Measurements from ENCODE around the gene SEC61G. TPM values are rescaled to one million over a fixed set of nuclear protein-coding genes. Genes with fewer than 3 reads are reported as not detected.

Gene SEC61G
- total RNA-seq, 4 donors from 2014 or later: 226 to 422 (median 267) TPM

DNA sequence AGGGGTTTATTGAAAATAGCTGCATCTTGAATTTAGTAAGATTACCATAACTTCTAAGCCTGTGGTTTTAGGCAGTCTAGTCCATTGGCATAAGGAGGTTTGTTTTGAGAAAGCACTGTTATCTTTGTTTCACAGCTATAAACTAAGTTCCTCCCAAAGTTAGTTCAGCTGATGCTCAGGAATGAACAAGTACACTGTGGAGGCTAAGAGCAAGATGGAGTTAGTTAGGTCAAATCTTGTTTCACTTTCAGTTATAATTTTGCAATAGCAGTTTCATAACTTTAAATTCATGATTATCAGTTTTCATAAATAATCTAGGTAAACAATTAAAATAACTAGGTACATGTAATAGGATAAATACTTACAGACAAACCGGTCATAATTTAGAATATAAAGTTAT, 15.4 kb downstream of the SEC61G start:
- Histone ChIP-seq H3K4me1 (no peaks in the 10 kb centered on the region), H3K27ac (no peak overlapping the region), H3K27me3 (no peaks in the 10 kb centered on the region), H3K9me3 (no peaks in the 10 kb centered on the region), H3K4me3 (replicated peaks in 1 of 3) (no peak overlapping the region), H3K36me3 (peaks cover 6 to 9% of the 10 kb centered on the region in 2 donors)
- intact Hi-C loops (cut with DNase I): no loop called here
- no peak for DNase-seq
- 96 to 100% methylated on average over 1 of the region's 1 CpG for WGBS, 2 donors
- TF ChIP-seq, protein P1, sequence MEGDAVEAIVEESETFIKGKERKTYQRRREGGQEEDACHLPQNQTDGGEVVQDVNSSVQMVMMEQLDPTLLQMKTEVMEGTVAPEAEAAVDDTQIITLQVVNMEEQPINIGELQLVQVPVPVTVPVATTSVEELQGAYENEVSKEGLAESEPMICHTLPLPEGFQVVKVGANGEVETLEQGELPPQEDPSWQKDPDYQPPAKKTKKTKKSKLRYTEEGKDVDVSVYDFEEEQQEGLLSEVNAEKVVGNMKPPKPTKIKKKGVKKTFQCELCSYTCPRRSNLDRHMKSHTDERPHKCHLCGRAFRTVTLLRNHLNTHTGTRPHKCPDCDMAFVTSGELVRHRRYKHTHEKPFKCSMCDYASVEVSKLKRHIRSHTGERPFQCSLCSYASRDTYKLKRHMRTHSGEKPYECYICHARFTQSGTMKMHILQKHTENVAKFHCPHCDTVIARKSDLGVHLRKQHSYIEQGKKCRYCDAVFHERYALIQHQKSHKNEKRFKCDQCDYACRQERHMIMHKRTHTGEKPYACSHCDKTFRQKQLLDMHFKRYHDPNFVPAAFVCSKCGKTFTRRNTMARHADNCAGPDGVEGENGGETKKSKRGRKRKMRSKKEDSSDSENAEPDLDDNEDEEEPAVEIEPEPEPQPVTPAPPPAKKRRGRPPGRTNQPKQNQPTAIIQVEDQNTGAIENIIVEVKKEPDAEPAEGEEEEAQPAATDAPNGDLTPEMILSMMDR (IDR thresholded peaks at IDR 0.05): no peak
- no peak for TF ChIP-seq POLR2A (IDR thresholded peaks at IDR 0.05)

DNA sequence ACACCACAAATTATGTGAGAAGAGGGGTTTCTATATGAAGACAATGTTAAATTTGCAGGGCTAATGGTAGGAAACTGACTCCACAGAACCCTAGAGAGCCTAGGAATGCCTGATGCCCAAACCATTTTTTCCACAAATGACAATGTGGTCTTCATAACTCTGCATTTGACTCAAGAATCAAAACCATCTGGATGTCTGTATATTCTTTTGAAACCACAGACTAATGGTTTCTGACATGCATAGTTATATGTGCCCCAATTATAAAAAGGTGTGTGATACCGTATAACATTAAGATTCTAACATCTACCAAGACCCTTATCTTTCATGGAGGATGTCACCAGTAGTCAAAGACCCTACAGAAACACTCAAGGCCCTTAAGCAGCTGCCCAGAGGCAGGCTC, 20.3 kb downstream of the SEC61G start:
- no peak overlapping the region for H3K27ac ChIP-seq
- 84 to 96% methylated on average over 1 of the region's 1 CpG for WGBS, 2 donors
- H3K9me3 ChIP-seq: no peaks in the 10 kb centered on the region
- no peaks in the 10 kb centered on the region for H3K36me3 ChIP-seq
- no peaks in the 10 kb centered on the region for H3K4me1 ChIP-seq
- intact Hi-C loops (cut with DNase I): no loop called here
- no peaks in the 10 kb centered on the region for H3K27me3 ChIP-seq
- TF ChIP-seq, protein P1 (IDR thresholded peaks at IDR 0.05): no peak
- TF ChIP-seq POLR2A (IDR thresholded peaks at IDR 0.05): no peak
- no peak overlapping the region for H3K4me3 ChIP-seq (replicated peaks in 1 of 3)
- DNase-seq: no peak

GRCh38 chr7:54729107-54729506, 29.9 kb downstream of the SEC61G start:
- intact Hi-C loops (cut with DNase I): no loop called here
- DNase-seq: no peak
- Histone ChIP-seq H3K4me1 (no peaks in the 10 kb centered on the region), H3K9me3 (no peaks in the 10 kb centered on the region), H3K36me3 (no peaks in the 10 kb centered on the region), H3K27ac (no peak overlapping the region), H3K27me3 (no peaks in the 10 kb centered on the region), H3K4me3 (replicated peaks in 1 of 3) (no peak overlapping the region)
- TF ChIP-seq, protein P1 (IDR thresholded peaks at IDR 0.05): no peak
- TF ChIP-seq POLR2A (IDR thresholded peaks at IDR 0.05): no peak
- WGBS, 2 donors: 86 to 100% methylated on average over 1 of the region's 1 CpG

- Histone ChIP-seq H3K27ac (no peak overlapping the region), H3K9me3 (no peaks in the 10 kb centered on the region)
- WGBS, 2 donors: 47 to 57% methylated on average over 4 of the region's 4 CpGs
Observed at GRCh38 chr7:54728411-54728810, 30.6 kb downstream of the SEC61G start.

DNA sequence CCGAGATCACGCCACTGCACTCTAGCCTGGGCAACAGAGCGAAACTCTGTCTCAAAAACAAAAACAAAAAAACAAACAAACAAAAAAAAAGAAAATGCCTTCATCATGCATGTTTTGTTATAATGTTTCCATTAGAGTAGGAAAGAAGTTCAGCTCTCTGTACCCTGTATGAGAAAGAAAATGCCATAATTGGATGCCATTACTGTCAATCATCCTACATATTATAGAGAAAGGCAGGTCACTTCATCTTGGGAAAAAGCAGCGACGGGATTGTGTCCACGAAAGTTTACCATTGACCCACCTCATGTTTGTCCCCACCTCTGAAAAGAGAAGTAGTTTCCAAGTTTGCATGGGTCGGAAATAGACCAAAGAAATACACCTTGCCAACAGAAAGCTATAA, 33.8 kb downstream of the SEC61G start:
- H3K4me3 ChIP-seq (replicated peaks in 1 of 3): no peak overlapping the region
- no peak for DNase-seq
- no peak overlapping the region for H3K27ac ChIP-seq
- WGBS, 2 donors: 90% methylated on average over 7 of the region's 7 CpGs
- TF ChIP-seq, protein P1 (IDR thresholded peaks at IDR 0.05): no peak
- TF ChIP-seq POLR2A (IDR thresholded peaks at IDR 0.05): no peak
- H3K9me3 ChIP-seq: no peaks in the 10 kb centered on the region
- H3K4me1 ChIP-seq: no peaks in the 10 kb centered on the region
- H3K36me3 ChIP-seq: no peaks in the 10 kb centered on the region
- H3K27me3 ChIP-seq: no peaks in the 10 kb centered on the region
- intact Hi-C loops (cut with DNase I): no loop called here

More at GRCh38 chr7:54728411-54728810, 30.6 kb downstream of the SEC61G start:
- Histone ChIP-seq H3K4me3 (replicated peaks in 1 of 3) (no peak overlapping the region), H3K4me1 (no peaks in the 10 kb centered on the region), H3K36me3 (no peaks in the 10 kb centered on the region), H3K27me3 (no peaks in the 10 kb centered on the region)
- no peak for DNase-seq
- TF ChIP-seq POLR2A (IDR thresholded peaks at IDR 0.05): no peak
- TF ChIP-seq, protein P1 (IDR thresholded peaks at IDR 0.05): no peak
- intact Hi-C loops (cut with DNase I): no loop called here

All from thyroid gland (tissue), 4 donors.